ENCODE measurements around the gene RNPC3. TPM values are rescaled to one million over a fixed set of nuclear protein-coding genes. Genes with fewer than 3 reads are reported as not detected.

The RNPC3 gene
- total RNA-seq, 1 experiment from 2014 or later: 12.2 TPM

DNA sequence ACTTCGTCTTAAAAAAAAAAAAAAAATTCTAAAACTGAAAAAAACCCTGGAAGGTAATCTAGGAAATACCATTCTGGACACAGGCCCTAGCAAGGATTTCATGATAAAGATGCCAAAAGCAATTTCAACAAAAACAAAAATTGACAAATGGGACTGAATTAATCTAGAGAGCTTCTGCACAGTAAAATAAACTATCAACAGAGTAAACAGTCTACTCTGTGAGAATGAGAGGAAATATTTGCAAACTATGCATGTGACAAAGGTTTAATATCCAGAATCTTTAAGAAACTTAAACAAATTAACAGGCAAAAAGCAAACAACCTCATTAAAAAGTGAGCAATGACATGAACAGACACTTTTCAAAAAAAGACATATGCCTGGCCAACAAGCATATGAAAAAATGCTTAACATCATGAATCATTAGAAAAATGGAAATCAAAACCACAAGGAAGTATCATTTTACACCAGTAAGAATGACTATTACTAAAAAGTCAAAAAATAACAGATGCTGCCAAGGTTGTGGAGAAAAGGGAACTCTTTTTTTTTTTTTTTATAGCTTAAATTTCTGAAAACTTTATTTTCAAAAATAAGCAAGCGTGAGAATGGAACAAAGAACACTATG, 29.4 kb upstream of the RNPC3 start:
- no peak overlapping the region for H3K27ac Mint-ChIP-seq
- Histone ChIP-seq H2BK120ac (ENCODE audit: low read depth, low read length, poor library complexity, severe bottlenecking) (no peak overlapping the region), H3K56ac (ENCODE audit: insufficient read length, low read depth, low read length) (no peak overlapping the region), H3K79me1 (ENCODE audit: insufficient read depth, low read depth, low read length, poor library complexity, severe bottlenecking) (no peaks in the 10 kb centered on the region), H3K4me1 (ENCODE audit: insufficient read depth, low read length) (no peaks in the 10 kb centered on the region), H2BK20ac (ENCODE audit: low read depth, low read length, poor library complexity, severe bottlenecking) (no peak overlapping the region), H3K27ac (ENCODE audit: insufficient read length, low read depth, low read length) (no peak overlapping the region), H3K27me3 (ENCODE audit: insufficient read depth, low read length) (no peaks in the 10 kb centered on the region), H3K23me2 (ENCODE audit: insufficient read length, low read depth, low read length, poor library complexity, severe bottlenecking) (no peaks in the 10 kb centered on the region), H4K8ac (replicated peaks; ENCODE audit: insufficient read length, low read depth, low read length) (no peak overlapping the region), H2BK5ac (ENCODE audit: insufficient read length, low read length) (no peak overlapping the region), H3T11ph (ENCODE audit: low read length) (no peak overlapping the region), H2BK12ac (ENCODE audit: insufficient read length, low read depth, low read length) (no peak overlapping the region), H3K9me3 (ENCODE audit: control insufficient read depth, low read depth, low read length) (no peaks in the 10 kb centered on the region), H3K23ac (ENCODE audit: insufficient read length, low read depth, low read length) (no peak overlapping the region), H2AK5ac (ENCODE audit: insufficient read length, low read length) (no peak overlapping the region), H4K91ac (ENCODE audit: insufficient read length, low read depth, low read length) (no peak overlapping the region), H3K9ac (ENCODE audit: extremely low read depth, insufficient read length, low read length) (no peak overlapping the region), H3K14ac (ENCODE audit: insufficient read depth, low read length) (no peak overlapping the region), H3K4me2 (ENCODE audit: insufficient read depth, insufficient read length, low read length) (no peak overlapping the region), H2BK15ac (ENCODE audit: low read depth, low read length) (no peak overlapping the region), H4K5ac (ENCODE audit: insufficient read length, low read depth, low read length) (no peak overlapping the region), H3K4ac (ENCODE audit: low read depth, low read length) (no peak overlapping the region), H2AFZ (ENCODE audit: low read length) (no peak overlapping the region), H4K20me1 (ENCODE audit: control insufficient read depth, insufficient read depth, insufficient read length) (no peaks in the 10 kb centered on the region), H3K18ac (ENCODE audit: insufficient read length, low read depth, low read length) (no peak overlapping the region), H3K79me2 (ENCODE audit: insufficient read depth, low read length) (no peaks in the 10 kb centered on the region)
- no peaks in the 10 kb centered on the region for H3K27me3 Mint-ChIP-seq (ENCODE audit: low read depth)
- no peaks in the 10 kb centered on the region for H3K4me1 Mint-ChIP-seq
- no peak for TF ChIP-seq CTCF (conservative IDR thresholded peaks at IDR 0.05)
- WGBS (ENCODE audit: extremely low coverage, insufficient read length, low lambda C conversion rate): no CpG with 5 or more reads among the region's 2 CpGs
- no peaks in the 10 kb centered on the region for H3K36me3 Mint-ChIP-seq (ENCODE audit: insufficient read depth in 1 of 3, low read depth in 3 of 3)
- DNase-seq: no peak
- H3K9me3 Mint-ChIP-seq: no peaks in the 10 kb centered on the region
- no peak overlapping the region for H3K4me3 Mint-ChIP-seq

Data from H9 (cell line).